AG10803 (cell line): Measurements from ENCODE around the gene AP1B1.

ENCODE experiments used
- DNase-seq: peaks from one replicate; pipeline ENCODE4 v3.0.0; 2010; ENCODE audit warnings: low read depth
- H3K4me3 ChIP-seq: 2 replicates; pipeline ENCODE4 v1.5.1; 2011; ENCODE audit warnings: mild to moderate bottlenecking, low read length, control low read depth
- TF ChIP-seq, protein P1 (sequence below): conservative IDR thresholded peaks from 2 replicates; pipeline ENCODE4 v1.5.1; 2011; ENCODE audit warnings: mild to moderate bottlenecking, low read length, control low read depth, inconsistent platforms

The AP1B1 gene

DNA sequence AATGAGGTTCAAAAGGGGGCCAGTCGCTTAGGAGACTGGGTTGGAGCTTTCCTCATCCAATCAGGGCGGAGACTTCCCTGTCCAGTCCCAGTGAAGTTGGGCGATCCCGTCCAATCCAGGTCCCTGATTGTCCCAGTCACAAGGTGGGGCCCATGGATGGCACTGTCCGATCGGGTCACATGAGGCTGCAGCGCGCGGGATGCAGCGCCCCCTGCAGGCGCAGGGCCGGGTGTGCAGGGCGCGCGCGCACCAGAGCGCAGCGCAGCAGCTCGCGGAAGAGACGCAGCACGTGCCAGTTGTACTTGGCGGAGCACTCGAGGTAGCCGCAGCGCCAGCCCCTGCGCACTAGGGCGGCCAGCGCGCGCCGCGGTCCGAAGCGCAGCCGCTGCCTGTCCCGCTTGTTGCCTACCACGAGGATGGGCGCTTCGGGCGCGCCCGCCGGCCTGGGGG is 75.2 kb downstream of the AP1B1 start:
- TF ChIP-seq, protein P1, sequence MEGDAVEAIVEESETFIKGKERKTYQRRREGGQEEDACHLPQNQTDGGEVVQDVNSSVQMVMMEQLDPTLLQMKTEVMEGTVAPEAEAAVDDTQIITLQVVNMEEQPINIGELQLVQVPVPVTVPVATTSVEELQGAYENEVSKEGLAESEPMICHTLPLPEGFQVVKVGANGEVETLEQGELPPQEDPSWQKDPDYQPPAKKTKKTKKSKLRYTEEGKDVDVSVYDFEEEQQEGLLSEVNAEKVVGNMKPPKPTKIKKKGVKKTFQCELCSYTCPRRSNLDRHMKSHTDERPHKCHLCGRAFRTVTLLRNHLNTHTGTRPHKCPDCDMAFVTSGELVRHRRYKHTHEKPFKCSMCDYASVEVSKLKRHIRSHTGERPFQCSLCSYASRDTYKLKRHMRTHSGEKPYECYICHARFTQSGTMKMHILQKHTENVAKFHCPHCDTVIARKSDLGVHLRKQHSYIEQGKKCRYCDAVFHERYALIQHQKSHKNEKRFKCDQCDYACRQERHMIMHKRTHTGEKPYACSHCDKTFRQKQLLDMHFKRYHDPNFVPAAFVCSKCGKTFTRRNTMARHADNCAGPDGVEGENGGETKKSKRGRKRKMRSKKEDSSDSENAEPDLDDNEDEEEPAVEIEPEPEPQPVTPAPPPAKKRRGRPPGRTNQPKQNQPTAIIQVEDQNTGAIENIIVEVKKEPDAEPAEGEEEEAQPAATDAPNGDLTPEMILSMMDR, result peak; percentile 48
- peak; percentile 25 for DNase-seq

DNA sequence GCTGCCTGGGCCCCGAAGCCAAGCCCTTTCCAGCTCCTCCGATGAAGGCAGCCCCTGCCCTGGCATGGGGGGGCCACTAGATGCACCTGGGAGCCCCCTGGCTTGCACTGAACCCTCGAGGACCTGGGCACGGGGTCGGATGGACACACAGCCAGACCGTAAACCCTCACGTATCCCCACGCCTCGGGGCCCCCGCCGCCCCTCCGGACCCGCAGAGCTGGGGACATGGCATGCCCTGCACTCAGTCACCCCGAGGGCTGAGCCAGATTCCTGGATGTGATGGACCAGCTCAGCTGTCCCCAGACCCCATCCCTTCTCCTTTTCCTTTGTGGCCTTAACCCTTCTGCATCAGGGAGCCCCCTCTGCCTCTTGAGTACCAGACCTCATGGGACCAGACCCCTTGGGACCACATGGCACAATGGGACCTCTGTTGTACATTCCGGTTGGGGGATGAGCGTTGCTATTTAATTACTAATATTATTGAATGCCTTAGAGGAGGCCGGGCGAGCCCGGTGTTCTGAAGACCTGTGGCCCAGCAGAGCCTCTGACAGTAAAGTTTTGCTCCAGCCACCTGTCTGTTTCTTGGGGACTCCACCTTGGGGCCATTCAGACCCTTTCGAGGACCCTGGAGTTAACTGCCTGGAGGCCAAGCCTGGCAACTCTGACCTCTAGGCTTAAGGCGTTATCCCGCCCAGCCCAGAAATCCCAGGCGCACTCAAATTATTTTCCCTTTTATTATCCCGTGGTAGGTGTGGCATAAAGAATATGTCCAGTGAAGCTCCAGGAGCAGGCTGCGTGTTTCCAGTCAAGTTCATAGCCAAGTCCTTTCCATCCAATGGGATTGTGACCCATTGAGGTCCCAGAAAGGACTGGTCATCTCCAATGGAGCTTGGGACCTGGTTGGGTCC is 75.9 kb downstream of the AP1B1 start:
- H3K4me3 ChIP-seq, result no peak overlapping the region
- TF ChIP-seq, protein P1, result no peak
- no peak for DNase-seq

More for the DNA sequence above, 75.2 kb downstream of the AP1B1 start:
- no peak overlapping the region for H3K4me3 ChIP-seq

DNA sequence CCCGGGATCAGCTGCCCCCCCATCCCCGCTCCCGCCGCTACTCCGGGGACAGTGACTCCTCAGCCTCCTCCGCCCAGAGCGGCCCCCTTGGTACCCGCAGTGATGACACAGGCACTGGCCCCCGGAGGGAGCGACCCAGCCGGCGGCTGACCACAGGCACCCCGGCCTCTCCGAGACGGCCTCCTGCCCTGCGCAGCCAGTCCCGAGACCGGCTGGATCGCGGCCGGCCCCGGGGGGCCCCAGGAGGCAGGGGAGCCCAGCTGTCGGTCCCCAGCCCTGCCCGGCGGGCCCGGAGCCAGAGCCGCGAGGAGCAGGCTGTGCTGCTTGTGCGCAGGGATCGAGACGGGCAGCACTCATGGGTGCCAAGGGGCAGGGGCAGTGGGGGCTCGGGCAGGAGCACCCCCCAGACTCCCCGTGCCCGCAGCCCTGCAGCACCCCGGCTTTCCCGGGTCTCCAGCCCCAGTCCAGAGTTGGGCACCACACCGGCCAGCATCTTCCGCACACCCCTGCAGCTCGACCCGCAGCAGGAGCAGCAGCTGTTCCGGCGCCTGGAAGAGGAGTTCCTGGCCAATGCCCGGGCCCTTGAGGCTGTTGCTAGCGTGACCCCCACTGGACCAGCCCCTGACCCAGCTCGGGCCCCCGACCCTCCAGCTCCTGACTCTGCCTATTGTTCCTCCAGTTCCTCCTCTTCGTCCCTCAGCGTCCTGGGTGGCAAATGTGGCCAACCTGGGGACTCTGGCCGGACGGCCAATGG is 76.7 kb downstream of the AP1B1 start:
- peak; percentile 20 for DNase-seq
- TF ChIP-seq, protein P1, result no peak
- peak overlapping the region; percentile 38 for H3K4me3 ChIP-seq

DNA sequence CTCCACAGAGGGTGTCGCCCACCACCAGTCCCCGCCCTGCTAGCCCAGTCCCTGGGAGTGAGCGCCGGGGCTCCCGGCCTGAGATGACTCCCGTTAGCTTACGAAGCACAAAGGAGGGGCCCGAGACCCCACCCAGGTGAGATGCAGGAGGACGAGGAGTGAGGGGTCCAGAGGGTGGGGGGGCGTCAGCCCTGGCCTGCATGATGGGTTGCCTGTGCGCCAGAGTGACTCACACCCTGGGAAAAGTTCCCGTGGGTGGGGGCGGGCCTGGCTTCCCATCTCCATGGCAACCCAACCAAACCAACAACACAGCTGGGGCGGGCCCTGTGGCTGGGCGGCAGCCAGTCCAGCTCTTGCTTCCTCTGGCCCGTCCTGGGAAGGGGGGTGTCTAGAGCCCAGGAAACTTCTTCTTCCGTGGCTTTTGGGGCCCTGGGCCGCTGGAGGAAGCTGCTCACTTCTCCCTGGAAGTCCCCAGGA is 77.5 kb downstream of the AP1B1 start:
- peak overlapping the region; percentile 38 for H3K4me3 ChIP-seq
- TF ChIP-seq, protein P1, result no peak
- DNase-seq, result peak; percentile 98

DNA sequence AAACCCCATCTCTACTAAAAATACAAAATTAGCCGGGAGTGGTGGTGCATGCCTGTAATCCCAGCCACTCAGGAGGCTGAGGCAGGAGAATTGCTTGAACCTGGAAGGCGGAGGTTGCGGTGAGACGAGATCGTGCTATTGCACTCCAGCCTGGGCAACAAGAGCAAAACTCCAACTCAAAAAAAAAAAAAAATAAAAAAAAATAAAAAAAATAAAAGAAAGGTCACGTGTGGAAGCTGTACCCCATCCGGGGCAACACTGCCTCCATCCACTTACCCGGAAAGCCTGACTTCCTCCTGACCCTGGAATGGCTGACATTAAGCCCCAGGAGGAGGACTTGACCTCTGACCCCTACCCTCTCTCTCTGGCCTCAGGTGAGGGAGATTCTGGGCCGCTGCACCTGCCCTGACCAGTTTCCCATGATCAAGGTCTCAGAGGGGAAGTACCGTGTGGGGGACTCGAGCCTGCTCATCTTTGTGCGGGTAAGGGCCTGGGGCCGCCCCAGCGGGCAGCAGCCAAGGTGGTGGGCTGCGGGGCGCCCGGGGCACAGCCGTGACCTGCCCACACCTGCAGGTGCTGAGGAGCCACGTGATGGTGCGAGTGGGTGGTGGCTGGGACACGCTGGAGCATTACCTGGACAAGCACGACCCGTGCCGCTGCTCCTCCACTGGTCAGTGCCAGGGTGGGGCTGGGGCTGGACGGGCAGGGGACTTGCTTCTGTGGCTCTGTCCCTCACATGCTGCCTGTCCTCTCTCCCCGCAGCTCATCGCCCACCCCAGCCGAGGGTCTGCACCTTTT is 78.1 kb downstream of the AP1B1 start:
- TF ChIP-seq, protein P1, result no peak
- no peak overlapping the region for H3K4me3 ChIP-seq
- DNase-seq, result no peak

DNA sequence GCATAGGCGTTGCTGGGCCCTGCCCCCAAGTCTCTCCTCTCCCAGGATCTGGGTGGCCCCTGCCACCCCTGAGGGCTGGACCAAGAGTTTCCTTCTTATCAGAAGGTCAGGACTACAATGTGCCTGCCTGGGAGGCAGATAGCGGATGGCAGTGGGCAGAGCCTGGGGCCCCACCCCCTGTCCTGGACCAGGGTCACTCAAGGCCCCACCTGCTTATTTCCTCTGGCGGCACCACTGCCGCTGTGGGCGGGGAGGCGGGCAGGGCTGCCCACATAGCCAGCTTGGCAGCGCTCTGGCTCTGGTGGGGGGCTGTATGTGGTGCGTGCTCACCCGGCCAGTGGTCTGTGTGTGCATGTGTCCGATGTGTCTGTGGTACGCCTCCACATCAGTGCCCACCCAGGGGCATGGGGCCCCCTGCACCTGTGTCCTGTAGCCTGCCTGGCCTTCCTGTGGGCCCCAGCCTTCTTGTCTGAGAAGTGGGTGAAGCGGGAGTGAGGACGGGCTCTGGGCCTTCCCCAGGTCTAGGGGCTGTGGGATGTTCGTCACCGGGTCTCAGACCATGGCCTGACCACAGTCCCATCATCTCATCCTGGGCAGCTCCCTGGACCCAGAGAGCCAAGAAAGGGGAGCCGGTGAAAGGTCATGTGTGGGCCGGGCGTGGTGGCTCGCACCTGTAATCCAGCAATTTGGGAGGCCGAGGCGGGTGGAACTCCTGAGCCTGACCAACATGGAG is 78.9 kb downstream of the AP1B1 start:
- peak overlapping the region; percentile 81 for H3K4me3 ChIP-seq
- DNase-seq, result no peak
- TF ChIP-seq, protein P1, result no peak
